ENCODE measurements around the gene FRMD8. TPM values are rescaled to one million over a fixed set of nuclear protein-coding genes. Genes with fewer than 3 reads are reported as not detected.

FRMD8 gene
- total and polyA plus RNA-seq, 9 of the 15 experiments (the other 6 are each of a cell fraction or from before 2014, with no cell fraction given) = 4.5 to 54.5 (median 15.8) TPM

DNA sequence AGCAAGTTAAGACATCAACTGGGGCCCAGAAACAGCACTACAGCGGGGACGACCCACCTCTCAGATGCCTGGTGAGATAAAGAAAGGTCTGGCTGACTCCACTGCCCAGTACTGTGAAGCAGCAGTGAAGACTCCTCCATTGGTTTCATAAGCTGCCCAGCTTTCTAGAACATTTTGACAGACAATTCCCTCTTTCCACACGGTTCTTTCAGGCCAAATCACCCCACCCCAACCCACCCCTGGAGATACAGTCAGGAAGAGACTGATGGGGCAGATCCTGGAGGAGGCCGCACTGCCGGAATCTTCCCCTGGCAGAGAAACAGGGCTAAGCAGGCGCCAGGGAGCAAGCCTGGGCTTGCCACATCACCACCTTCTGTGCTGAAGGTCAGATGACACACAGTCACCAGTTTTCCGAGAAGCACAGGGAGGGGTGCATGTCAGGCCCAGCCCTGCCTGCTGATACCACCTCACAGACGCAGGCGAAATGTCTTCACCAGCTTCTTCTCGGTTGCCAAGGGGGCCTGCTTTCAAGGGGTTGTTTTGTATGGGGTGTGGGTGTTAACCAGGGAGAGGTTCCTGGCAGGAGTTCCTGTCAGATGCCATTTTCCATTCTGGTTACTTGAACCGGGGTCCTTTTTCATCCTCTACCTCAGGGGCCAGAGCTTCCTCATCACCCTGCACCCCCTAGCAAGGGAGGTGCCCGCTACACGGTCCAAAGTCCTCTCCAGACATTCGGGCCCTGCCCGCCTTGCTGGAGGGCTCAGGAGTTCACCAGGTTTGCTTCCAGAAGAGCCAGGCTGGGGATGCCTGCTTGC lies 34.7 kb downstream of the FRMD8 start (continued):
- TF ChIP-seq ETS2 (tag; IDR thresholded peaks at IDR 0.05; ENCODE audit: borderline replicate concordance, poor library complexity, severe bottlenecking) (no peak), GATAD2A (IDR thresholded peaks at IDR 0.05) (0 out of 2 replicates have a peak, but pooled peaks have one; percentile 23), ZNF785 (CRISPR knock-in tag; IDR thresholded peaks at IDR 0.05) (no peak), TEAD1 (CRISPR knock-in tag; IDR thresholded peaks at IDR 0.05) (peak in 1 of 2 experiments; percentile 87; a peak in 2 of 4 replicates), ZNF197 (CRISPR knock-in tag; IDR thresholded peaks at IDR 0.05; ENCODE audit: low read depth) (no peak), TBL1XR1 (IDR thresholded peaks at IDR 0.05; ENCODE audit: low read length in 2 of 2) (peak in 1 of 2 experiments; percentile 61; a peak in 1 of 4 replicates), MIER1 (IDR thresholded peaks at IDR 0.05; ENCODE audit: low read depth) (no peak)
- TF ChIP-seq, protein P1, sequence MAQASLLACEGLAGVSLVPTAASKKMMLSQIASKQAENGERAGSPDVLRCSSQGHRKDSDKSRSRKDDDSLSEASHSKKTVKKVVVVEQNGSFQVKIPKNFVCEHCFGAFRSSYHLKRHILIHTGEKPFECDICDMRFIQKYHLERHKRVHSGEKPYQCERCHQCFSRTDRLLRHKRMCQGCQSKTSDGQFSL (CRISPR knock-in tag; IDR thresholded peaks at IDR 0.05) = no peak
- TF ChIP-seq, protein P1 (tag; IDR thresholded peaks at IDR 0.05) = peak in 1 of 2 experiments; percentile 60; a peak in 2 of 4 replicates
- TF ChIP-seq, protein P2, sequence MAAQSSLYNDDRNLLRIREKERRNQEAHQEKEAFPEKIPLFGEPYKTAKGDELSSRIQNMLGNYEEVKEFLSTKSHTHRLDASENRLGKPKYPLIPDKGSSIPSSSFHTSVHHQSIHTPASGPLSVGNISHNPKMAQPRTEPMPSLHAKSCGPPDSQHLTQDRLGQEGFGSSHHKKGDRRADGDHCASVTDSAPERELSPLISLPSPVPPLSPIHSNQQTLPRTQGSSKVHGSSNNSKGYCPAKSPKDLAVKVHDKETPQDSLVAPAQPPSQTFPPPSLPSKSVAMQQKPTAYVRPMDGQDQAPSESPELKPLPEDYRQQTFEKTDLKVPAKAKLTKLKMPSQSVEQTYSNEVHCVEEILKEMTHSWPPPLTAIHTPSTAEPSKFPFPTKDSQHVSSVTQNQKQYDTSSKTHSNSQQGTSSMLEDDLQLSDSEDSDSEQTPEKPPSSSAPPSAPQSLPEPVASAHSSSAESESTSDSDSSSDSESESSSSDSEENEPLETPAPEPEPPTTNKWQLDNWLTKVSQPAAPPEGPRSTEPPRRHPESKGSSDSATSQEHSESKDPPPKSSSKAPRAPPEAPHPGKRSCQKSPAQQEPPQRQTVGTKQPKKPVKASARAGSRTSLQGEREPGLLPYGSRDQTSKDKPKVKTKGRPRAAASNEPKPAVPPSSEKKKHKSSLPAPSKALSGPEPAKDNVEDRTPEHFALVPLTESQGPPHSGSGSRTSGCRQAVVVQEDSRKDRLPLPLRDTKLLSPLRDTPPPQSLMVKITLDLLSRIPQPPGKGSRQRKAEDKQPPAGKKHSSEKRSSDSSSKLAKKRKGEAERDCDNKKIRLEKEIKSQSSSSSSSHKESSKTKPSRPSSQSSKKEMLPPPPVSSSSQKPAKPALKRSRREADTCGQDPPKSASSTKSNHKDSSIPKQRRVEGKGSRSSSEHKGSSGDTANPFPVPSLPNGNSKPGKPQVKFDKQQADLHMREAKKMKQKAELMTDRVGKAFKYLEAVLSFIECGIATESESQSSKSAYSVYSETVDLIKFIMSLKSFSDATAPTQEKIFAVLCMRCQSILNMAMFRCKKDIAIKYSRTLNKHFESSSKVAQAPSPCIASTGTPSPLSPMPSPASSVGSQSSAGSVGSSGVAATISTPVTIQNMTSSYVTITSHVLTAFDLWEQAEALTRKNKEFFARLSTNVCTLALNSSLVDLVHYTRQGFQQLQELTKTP (IDR thresholded peaks at IDR 0.05; ENCODE audit: low read depth in 1 of 2, partially characterized antibody in 2 of 2) = peak in 1 of 2 experiments; percentile 55
- TF ChIP-seq, protein P3, sequence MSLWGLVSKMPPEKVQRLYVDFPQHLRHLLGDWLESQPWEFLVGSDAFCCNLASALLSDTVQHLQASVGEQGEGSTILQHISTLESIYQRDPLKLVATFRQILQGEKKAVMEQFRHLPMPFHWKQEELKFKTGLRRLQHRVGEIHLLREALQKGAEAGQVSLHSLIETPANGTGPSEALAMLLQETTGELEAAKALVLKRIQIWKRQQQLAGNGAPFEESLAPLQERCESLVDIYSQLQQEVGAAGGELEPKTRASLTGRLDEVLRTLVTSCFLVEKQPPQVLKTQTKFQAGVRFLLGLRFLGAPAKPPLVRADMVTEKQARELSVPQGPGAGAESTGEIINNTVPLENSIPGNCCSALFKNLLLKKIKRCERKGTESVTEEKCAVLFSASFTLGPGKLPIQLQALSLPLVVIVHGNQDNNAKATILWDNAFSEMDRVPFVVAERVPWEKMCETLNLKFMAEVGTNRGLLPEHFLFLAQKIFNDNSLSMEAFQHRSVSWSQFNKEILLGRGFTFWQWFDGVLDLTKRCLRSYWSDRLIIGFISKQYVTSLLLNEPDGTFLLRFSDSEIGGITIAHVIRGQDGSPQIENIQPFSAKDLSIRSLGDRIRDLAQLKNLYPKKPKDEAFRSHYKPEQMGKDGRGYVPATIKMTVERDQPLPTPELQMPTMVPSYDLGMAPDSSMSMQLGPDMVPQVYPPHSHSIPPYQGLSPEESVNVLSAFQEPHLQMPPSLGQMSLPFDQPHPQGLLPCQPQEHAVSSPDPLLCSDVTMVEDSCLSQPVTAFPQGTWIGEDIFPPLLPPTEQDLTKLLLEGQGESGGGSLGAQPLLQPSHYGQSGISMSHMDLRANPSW (CRISPR knock-in tag; IDR thresholded peaks at IDR 0.05) = no peak
- TF ChIP-seq, protein P4, sequence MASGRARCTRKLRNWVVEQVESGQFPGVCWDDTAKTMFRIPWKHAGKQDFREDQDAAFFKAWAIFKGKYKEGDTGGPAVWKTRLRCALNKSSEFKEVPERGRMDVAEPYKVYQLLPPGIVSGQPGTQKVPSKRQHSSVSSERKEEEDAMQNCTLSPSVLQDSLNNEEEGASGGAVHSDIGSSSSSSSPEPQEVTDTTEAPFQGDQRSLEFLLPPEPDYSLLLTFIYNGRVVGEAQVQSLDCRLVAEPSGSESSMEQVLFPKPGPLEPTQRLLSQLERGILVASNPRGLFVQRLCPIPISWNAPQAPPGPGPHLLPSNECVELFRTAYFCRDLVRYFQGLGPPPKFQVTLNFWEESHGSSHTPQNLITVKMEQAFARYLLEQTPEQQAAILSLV (tag; IDR thresholded peaks at IDR 0.05) = peak; percentile 51; the same call in 1 of the 2 replicates
- TF ChIP-seq, protein P5, sequence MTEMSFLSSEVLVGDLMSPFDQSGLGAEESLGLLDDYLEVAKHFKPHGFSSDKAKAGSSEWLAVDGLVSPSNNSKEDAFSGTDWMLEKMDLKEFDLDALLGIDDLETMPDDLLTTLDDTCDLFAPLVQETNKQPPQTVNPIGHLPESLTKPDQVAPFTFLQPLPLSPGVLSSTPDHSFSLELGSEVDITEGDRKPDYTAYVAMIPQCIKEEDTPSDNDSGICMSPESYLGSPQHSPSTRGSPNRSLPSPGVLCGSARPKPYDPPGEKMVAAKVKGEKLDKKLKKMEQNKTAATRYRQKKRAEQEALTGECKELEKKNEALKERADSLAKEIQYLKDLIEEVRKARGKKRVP (CRISPR knock-in tag; IDR thresholded peaks at IDR 0.05) = peak; percentile 42; the same call in 1 of the 2 replicates
- TF ChIP-seq, protein P6, sequence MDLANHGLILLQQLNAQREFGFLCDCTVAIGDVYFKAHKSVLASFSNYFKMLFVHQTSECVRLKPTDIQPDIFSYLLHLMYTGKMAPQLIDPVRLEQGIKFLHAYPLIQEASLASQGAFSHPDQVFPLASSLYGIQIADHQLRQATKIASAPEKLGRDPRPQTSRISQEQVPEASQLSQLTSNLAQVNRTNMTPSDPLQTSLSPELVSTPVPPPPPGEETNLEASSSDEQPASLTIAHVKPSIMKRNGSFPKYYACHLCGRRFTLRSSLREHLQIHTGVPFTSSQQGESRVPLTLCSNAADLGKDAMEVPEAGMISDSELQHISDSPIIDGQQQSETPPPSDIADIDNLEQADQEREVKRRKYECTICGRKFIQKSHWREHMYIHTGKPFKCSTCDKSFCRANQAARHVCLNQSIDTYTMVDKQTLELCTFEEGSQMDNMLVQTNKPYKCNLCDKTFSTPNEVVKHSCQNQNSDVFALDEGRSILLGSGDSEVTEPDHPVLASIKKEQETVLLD (IDR thresholded peaks at IDR 0.05) = 0 out of 2 replicates have a peak, but pooled peaks have one; percentile 21

Measured in K562 (cell line).